HG02759 (cell line): ENCODE data around the gene RAB3C.

Experiments
- ATAC-seq: cut with Tn5 transposase; IDR thresholded peaks from one replicate; pipeline ENCODE4 v1.9.1; 2021; ENCODE audit warnings: mild to moderate bottlenecking, moderate library complexity; ENCODE audit not compliant: unreplicated experiment

RAB3C gene

DNA sequence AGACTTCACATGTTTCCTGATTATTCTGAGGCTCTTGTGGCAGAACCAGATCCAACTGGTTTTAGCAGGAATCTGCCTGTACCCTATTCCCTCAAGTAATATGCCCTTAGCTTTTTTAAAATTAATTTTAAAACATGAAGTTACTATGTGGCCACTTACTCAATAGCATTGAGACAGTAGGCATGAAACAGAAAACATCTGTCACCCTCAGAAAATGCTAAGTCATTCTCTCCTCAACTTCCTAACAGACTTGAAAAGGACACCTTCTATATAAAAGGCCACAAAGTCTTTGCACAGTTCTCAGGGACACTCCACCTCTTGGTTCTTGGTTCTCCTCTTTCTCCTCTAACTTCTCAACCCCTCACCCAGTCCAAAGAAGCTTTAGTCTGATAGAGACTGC lies 277.8 kb downstream of the RAB3C start:
- ATAC-seq, result no peak

- no peak for ATAC-seq
These were observed 286.1 kb downstream of the RAB3C start for GRCh38 chr5:58868931-58869330.

GRCh38 chr5:58871648-58872242 lies 288.9 kb downstream of the RAB3C start:
- ATAC-seq, result no peak

DNA sequence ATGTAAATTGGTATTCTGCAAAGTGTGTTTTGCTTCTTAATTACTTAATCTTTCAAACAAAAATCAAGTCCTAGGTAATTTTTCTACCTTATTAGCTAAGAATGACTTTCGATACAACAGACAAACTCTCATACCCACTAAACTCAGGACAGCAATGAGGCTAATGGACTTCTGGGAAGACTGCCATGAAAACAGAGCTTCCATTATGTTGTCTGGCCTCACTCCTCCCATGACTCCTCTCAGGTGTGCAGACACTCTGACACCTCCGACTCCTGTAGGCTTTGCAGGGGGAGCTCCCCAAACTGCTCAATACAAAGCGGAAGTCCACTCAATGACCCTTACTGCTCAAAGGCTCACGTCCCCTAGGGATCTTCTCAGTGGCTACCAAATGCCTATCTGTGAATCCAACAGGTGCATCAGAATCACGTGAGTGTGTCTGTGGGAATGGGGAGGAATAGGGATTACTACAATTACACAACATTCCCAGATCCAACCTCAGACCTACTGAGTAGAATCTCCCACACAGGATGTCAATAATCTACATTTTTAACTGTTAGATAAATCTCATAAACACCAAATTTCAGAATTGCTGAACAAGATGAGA lies 289.9 kb downstream of the RAB3C start:
- ATAC-seq, result no peak

GRCh38 chr5:58875599-58875998 lies 292.7 kb downstream of the RAB3C start:
- no peak for ATAC-seq

GRCh38 chr5:58885260-58885659 lies 302.4 kb downstream of the RAB3C start:
- peak; percentile 70 for ATAC-seq

DNA sequence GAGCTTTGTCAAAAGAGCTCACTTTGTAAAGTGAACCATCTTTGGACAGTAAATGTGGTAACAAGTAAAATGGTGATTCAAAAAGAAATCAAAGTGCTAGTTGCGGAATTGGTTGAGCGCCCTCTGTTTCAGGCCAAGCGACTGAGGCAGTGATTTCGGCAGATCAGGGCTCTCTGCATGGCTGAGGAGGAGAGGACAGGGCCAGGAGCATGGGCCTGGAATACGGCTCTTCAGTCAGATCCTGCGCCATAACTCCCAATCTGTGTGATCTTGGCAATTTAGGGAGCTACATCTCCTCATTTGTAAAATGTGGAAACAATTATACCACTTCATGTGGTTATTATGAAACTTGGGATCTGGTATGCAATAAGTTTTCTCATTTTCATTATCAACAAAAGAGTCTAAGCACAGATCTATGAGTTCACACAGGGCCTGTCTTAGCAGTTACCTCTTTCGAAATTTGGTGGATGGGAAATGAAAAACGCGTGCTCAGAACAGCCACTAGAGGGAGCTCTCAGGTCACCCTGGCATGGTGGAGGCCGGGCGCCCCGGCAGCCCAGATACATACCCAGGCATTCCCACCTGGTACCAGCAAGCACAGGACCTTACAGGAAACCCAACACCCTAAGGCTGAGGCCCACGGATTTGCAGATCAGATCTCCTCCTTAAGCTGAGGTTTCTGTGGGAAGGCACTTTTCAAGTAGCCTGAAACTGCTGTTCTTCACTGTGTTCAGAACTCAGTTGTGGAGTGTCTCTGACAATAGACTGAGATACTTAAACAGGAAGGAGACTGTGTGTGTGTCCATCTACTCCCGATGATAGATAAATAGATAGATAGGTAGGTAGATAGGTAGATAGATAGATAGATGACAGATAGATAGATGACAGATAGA lies 303.7 kb downstream of the RAB3C start:
- ATAC-seq, result peak; percentile 69

GRCh38 chr5:58887311-58887710 lies 304.4 kb downstream of the RAB3C start:
- no peak for ATAC-seq

GRCh38 chr5:58887721-58888409 lies 305.0 kb downstream of the RAB3C start:
- ATAC-seq, result no peak

DNA sequence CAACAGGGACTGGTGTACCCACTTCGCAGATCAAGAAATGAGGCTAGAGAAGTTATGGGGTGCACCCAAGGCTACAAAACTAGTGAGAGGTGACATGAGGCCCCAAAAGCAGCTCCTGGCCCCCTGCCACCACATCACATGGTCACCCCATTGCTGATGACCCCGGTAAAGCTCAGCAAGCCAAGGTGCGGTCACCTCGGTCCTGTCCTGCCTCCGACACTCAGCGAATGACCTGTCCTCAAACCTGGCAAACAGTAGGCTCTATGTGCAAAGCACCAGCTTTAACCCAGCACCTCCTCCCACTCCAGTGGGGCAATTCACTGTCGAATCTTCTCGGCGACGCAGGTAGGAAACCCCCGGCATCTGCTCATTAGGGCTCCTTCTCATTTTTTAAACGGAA lies 307.4 kb downstream of the RAB3C start:
- no peak for ATAC-seq

DNA sequence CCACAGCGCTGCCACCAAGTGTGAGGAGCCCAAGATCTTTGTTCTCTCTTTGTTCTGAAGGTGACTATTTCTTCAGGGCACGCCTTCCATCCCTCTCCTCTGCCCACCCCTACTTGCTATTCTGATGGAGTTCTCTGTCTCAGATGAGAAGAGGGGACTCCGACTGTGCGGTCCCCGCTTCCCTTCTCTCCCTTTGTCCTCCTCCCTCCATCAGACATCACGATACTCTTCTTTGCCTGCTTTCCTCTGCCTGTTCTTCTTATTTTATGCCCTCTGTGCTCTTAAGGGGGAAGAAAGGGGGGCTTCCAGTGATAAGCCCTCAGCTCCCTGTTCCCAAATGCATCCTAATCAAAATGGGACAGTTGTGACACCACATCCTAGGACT lies 307.8 kb downstream of the RAB3C start:
- ATAC-seq, result no peak

- ATAC-seq, result peak; percentile 56
These were observed 308.5 kb downstream of the RAB3C start for GRCh38 chr5:58891086-58891970.

GRCh38 chr5:58891971-58892343 lies 309.1 kb downstream of the RAB3C start:
- no peak for ATAC-seq

DNA sequence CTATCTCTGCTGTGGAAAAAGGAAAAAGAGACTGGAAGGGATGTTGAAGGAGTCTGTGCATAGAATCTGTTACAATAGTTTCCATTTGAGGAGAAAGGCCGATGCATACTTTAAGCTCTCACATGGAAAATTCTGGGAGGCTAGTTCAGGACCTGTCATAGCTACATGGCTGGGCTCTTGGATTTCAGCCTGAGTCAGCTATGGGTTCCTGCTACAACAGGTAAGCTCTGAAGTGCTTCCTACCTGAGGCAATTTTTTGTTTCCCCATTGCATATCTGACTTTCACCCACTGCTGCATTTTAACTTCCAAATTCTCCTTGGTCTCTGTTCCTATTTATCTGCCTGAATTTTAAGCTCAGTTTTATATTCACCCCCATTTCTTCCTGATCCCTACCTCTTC lies 310.7 kb downstream of the RAB3C start:
- no peak for ATAC-seq

GRCh38 chr5:58898006-58898405 lies 315.1 kb downstream of the RAB3C start:
- ATAC-seq, result no peak

- no peak for ATAC-seq
These were observed 315.7 kb downstream of the RAB3C start for GRCh38 chr5:58898538-58898937.

GRCh38 chr5:58901271-58901670 lies 318.4 kb downstream of the RAB3C start:
- no peak for ATAC-seq

GRCh38 chr5:58902305-58902704 lies 319.4 kb downstream of the RAB3C start:
- no peak for ATAC-seq

- ATAC-seq, result no peak
These were observed 319.9 kb downstream of the RAB3C start for GRCh38 chr5:58902765-58903164.

DNA sequence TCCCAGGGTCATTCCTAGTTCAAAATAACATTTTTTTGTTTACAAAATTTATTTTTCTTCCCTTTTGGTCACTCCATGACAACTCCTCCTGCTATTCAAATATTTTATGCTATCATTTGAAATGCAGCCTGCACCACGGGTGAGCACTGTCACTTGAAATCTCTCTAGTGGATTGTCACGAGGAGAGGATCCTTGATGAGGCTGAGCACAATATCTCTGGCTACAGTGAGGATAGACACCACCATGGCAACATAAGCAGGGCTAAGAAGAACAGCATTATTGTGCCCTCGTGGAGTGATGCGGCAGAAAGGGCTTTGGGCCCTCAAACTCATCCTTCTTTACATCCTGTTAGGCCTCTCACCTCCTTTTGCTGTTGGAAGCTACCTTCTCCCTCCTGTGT lies 321.9 kb downstream of the RAB3C start:
- ATAC-seq, result no peak

GRCh38 chr5:58905944-58906343 lies 323.1 kb downstream of the RAB3C start:
- ATAC-seq, result no peak
